ENCODE data around the gene DTNB.
"Not testable (repeated sequence)": the region's sequence is repeated elsewhere in the genome, so short reads cannot be mapped to it uniquely, and the experiment has no call there.

Gene DTNB

GRCh38 chr2:25620077-25620476 is 53.3 kb downstream of the DTNB start:
- no peak for DNase-seq

GRCh38 chr2:25619185-25619584 is 54.2 kb downstream of the DTNB start:
- DNase-seq: no peak

GRCh38 chr2:25618676-25619075 is 54.7 kb downstream of the DTNB start:
- no peak for DNase-seq

- no peak for DNase-seq
Measured at GRCh38 chr2:25617948-25618646, 55.3 kb downstream of the DTNB start.

- no peak for DNase-seq
Measured at GRCh38 chr2:25615920-25616319, 57.5 kb downstream of the DTNB start.

GRCh38 chr2:25615386-25615785 is 58.0 kb downstream of the DTNB start:
- DNase-seq: no peak

- no peak for DNase-seq
Measured at GRCh38 chr2:25614711-25615110, 58.7 kb downstream of the DTNB start.

GRCh38 chr2:25608718-25609117 is 64.7 kb downstream of the DTNB start:
- DNase-seq: no peak

GRCh38 chr2:25606892-25607291 is 66.5 kb downstream of the DTNB start:
- DNase-seq: no peak

- no peak for DNase-seq
Measured at GRCh38 chr2:25602333-25602723, 71.0 kb downstream of the DTNB start.

- not testable (repeated sequence) for DNase-seq
Measured at GRCh38 chr2:25601711-25602332, 71.6 kb downstream of the DTNB start.

- DNase-seq: no peak
Measured at GRCh38 chr2:25598911-25599310, 74.5 kb downstream of the DTNB start.

GRCh38 chr2:25598332-25598731 is 75.0 kb downstream of the DTNB start:
- no peak for DNase-seq

GRCh38 chr2:25597881-25598280 is 75.5 kb downstream of the DTNB start:
- DNase-seq: no peak

GRCh38 chr2:25596516-25597244 is 76.7 kb downstream of the DTNB start:
- DNase-seq: no peak

- DNase-seq: no peak
Measured at GRCh38 chr2:25595393-25595792, 78.0 kb downstream of the DTNB start.

- no peak for DNase-seq
Measured at GRCh38 chr2:25594991-25595390, 78.4 kb downstream of the DTNB start.

- no peak for DNase-seq
Measured at GRCh38 chr2:25592766-25593292, 80.5 kb downstream of the DTNB start.

- DNase-seq: no peak
Measured at GRCh38 chr2:25590921-25591505, 82.4 kb downstream of the DTNB start.

- no peak for DNase-seq
Measured at GRCh38 chr2:25589676-25590205, 83.6 kb downstream of the DTNB start.

GRCh38 chr2:25588576-25588975 is 84.8 kb downstream of the DTNB start:
- DNase-seq: no peak

GRCh38 chr2:25587361-25587760 is 86.0 kb downstream of the DTNB start:
- DNase-seq: no peak

- DNase-seq: no peak
Measured at GRCh38 chr2:25586726-25587144, 86.6 kb downstream of the DTNB start.

All from activated naive CD4-positive, alpha-beta T cell (primary cell).